ENCODE measurements around the gene LNPK.
A peak's percentile ranks its signal among the peaks of the same experiment; 100 is the strongest.

Gene LNPK, protein sequence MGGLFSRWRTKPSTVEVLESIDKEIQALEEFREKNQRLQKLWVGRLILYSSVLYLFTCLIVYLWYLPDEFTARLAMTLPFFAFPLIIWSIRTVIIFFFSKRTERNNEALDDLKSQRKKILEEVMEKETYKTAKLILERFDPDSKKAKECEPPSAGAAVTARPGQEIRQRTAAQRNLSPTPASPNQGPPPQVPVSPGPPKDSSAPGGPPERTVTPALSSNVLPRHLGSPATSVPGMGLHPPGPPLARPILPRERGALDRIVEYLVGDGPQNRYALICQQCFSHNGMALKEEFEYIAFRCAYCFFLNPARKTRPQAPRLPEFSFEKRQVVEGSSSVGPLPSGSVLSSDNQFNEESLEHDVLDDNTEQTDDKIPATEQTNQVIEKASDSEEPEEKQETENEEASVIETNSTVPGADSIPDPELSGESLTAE

GRCh38 chr2:176001916-176002687 lies at the start of gene LNPK:
LNPK (minus strand) TSS chr2:176002267; CDS start chr2:175995584, 6,683 bp downstream.
- H3K4me1 ChIP-seq = peaks cover 0 to 21% (median 6%) of the 10 kb centered on the region in 4 donors
- intact Hi-C loops (cut with DNase I; ENCODE audit: low total_unique reads) = loop anchor here (5.0 kb wide), 1 partner anchor 90 kb away; the partner anchor contains the start of gene HOXD13
- no peak for TF ChIP-seq CTCF (IDR thresholded peaks at IDR 0.05)

DNA sequence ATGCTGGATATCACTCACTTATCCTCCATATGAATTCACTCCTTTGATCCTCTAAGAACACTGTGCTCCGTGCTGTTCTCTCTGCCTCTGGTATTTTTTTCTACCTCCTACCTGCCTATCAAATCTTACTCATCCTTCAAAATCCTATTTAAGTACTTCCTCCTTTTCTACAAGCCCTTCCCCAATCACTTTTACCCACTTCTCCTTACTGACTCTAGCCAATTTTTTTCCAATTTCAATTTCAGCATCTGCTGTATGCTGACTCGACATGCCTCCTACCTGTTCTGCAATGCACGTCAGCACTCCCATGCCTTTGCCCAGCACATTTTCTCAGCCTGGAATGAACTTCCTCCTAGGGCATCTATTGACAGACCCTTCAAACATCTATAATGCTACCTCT lies 37.3 kb upstream of the LNPK start:
- no peaks in the 10 kb centered on the region for H3K4me1 ChIP-seq
- H3K36me3 ChIP-seq = no peaks in the 10 kb centered on the region
- no peak overlapping the region for H3K4me3 ChIP-seq
- no peak for DNase-seq
- H3K27me3 ChIP-seq = peaks cover 0 to 8% of the 10 kb centered on the region in 2 donors
- no peak overlapping the region for H3K27ac ChIP-seq
- peaks cover 0 to 3% (median 0%) of the 10 kb centered on the region in 3 donors for H3K9me3 ChIP-seq
- no peak for TF ChIP-seq CTCF (IDR thresholded peaks at IDR 0.05)
- intact Hi-C loops (cut with DNase I; ENCODE audit: low total_unique reads) = no loop called here

More at GRCh38 chr2:176001916-176002687, at the start of gene LNPK:
- DNase-seq = peak; percentile 91 to 96
- peak within 1 kb of the TSS; percentile 82 to 84 for H3K4me3 ChIP-seq
- H3K27me3 ChIP-seq = no peaks in the 10 kb centered on the region
- no peaks in the 10 kb centered on the region for H3K36me3 ChIP-seq
- H3K9me3 ChIP-seq = no peaks in the 10 kb centered on the region
- peak within 1 kb of the TSS; percentile 87 to 89 for H3K27ac ChIP-seq

- no peak overlapping the region for H3K27ac ChIP-seq
- TF ChIP-seq CTCF (IDR thresholded peaks at IDR 0.05) = no peak
These were observed 36.6 kb upstream of the LNPK start for GRCh38 chr2:176038694-176039093.

GRCh38 chr2:176035013-176035691 lies 33.1 kb upstream of the LNPK start:
- H3K27ac ChIP-seq = no peak overlapping the region
- no peaks in the 10 kb centered on the region for H3K9me3 ChIP-seq
- intact Hi-C loops (cut with DNase I; ENCODE audit: low total_unique reads) = no loop called here
- no peaks in the 10 kb centered on the region for H3K4me1 ChIP-seq
- no peaks in the 10 kb centered on the region for H3K36me3 ChIP-seq
- no peaks in the 10 kb centered on the region for H3K27me3 ChIP-seq
- no peak overlapping the region for H3K4me3 ChIP-seq
- no peak for DNase-seq
- no peak for TF ChIP-seq CTCF (IDR thresholded peaks at IDR 0.05)

More at GRCh38 chr2:176038694-176039093, 36.6 kb upstream of the LNPK start:
- Histone ChIP-seq H3K36me3 (no peaks in the 10 kb centered on the region), H3K4me3 (no peak overlapping the region), H3K4me1 (no peaks in the 10 kb centered on the region), H3K27me3 (peaks cover 0 to 8% of the 10 kb centered on the region in 2 donors), H3K9me3 (no peaks in the 10 kb centered on the region)
- intact Hi-C loops (cut with DNase I; ENCODE audit: low total_unique reads) = no loop called here
- DNase-seq = no peak

GRCh38 chr2:176027806-176028205 lies 25.7 kb upstream of the LNPK start:
- intact Hi-C loops (cut with DNase I; ENCODE audit: low total_unique reads) = no loop called here
- Histone ChIP-seq H3K27ac (no peak overlapping the region), H3K9me3 (no peaks in the 10 kb centered on the region), H3K27me3 (peaks cover 0 to 4% of the 10 kb centered on the region in 2 donors), H3K4me3 (no peak overlapping the region), H3K4me1 (no peaks in the 10 kb centered on the region), H3K36me3 (no peaks in the 10 kb centered on the region)
- no peak for DNase-seq
- no peak for TF ChIP-seq CTCF (IDR thresholded peaks at IDR 0.05)
